ENCODE results near the gene ANKRD11.

DNA sequence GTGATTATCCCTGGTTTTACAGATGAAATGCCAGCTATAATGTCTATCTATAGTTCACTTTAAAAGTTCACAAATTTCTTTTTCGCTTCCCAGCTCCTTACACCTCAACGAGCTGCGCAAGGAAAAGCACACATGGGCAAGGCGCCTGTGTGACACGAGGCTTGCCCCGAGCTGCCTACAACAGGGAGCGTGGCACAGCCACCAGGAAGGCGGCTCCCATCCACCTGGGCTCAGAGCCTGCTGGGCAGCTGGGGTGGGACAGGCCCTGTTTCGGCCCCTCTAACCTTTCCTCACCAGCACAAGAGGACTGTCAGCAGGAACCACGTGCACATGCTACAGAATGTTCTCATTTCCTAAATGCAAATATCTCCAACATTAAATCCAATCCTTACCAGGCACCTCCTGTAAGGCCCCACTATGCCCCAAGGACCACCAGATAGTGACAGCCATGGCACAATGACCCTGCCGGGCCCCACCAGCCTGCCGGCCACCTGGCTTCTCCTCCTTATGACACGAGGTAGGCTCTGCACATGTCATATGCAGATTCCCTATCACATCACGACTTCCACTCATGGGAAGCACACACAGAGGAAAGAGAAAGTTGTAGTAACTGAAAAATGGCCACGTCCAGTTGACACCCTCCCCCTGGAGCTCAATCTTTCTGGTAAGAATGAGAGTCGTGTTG lies 180.8 kb downstream of the ANKRD11 start:
- TF ChIP-seq, protein P1, sequence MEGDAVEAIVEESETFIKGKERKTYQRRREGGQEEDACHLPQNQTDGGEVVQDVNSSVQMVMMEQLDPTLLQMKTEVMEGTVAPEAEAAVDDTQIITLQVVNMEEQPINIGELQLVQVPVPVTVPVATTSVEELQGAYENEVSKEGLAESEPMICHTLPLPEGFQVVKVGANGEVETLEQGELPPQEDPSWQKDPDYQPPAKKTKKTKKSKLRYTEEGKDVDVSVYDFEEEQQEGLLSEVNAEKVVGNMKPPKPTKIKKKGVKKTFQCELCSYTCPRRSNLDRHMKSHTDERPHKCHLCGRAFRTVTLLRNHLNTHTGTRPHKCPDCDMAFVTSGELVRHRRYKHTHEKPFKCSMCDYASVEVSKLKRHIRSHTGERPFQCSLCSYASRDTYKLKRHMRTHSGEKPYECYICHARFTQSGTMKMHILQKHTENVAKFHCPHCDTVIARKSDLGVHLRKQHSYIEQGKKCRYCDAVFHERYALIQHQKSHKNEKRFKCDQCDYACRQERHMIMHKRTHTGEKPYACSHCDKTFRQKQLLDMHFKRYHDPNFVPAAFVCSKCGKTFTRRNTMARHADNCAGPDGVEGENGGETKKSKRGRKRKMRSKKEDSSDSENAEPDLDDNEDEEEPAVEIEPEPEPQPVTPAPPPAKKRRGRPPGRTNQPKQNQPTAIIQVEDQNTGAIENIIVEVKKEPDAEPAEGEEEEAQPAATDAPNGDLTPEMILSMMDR (IDR thresholded peaks at IDR 0.05) = no peak
- no peak for TF ChIP-seq POLR2A (IDR thresholded peaks at IDR 0.05)
- TF ChIP-seq EP300 (IDR thresholded peaks at IDR 0.05) = no peak
